Muscle layer of duodenum (tissue), 2 donors: Measurements from ENCODE around the gene TBCE.

Experiments used
- H3K27ac ChIP-seq: one replicate; pipeline ENCODE4 v1.7.0; 2013; ENCODE audit warnings: mild to moderate bottlenecking, low read length
- H3K27me3 ChIP-seq: one replicate; pipeline ENCODE4 v1.7.0; 2013; ENCODE audit warnings: low read depth, mild to moderate bottlenecking, control low read depth, low read length
- H3K36me3 ChIP-seq, 2 donors: one replicate each; pipeline ENCODE4 v1.7.0; 2013; ENCODE audit warnings: low read length in 2 of 2, control low read depth in 1 of 2, mild to moderate bottlenecking in 1 of 2; ENCODE audit not compliant: insufficient read depth in 2 of 2, control insufficient read depth in 1 of 2
- H3K4me1 ChIP-seq, 2 donors: one replicate each; pipeline ENCODE4 v1.7.0; 2013; ENCODE audit warnings: low read length in 2 of 2, mild to moderate bottlenecking in 2 of 2, control low read depth in 1 of 2, moderate library complexity in 1 of 2; ENCODE audit not compliant: insufficient read depth in 2 of 2, control insufficient read depth in 1 of 2
- H3K4me3 ChIP-seq, 2 donors: one replicate each; pipeline ENCODE4 v1.7.0; 2013; ENCODE audit warnings: low read length in 2 of 2, low read depth in 1 of 2, mild to moderate bottlenecking in 1 of 2
- H3K9me3 ChIP-seq, 2 donors: one replicate each; pipeline ENCODE4 v1.7.0; 2013; ENCODE audit warnings: low read length in 2 of 2, control low read depth in 1 of 2, mild to moderate bottlenecking in 1 of 2; ENCODE audit not compliant: control insufficient read depth in 1 of 2
- donor health status: healthy.

TBCE gene

GRCh38 chr1:235329139-235329902, 37.9 kb upstream of the TBCE start:
- Histone ChIP-seq H3K9me3 (no peaks in the 10 kb centered on the region), H3K27ac (peak overlapping the region; percentile 96), H3K4me1 (peaks cover 18 to 50% of the 10 kb centered on the region in 2 donors), H3K4me3 (peak overlapping the region; percentile 70 to 99), H3K27me3 (no peaks in the 10 kb centered on the region), H3K36me3 (peaks cover 0 to 9% of the 10 kb centered on the region in 2 donors)

- Histone ChIP-seq H3K9me3 (no peaks in the 10 kb centered on the region), H3K27me3 (no peaks in the 10 kb centered on the region), H3K4me1 (peaks cover 11 to 35% of the 10 kb centered on the region in 2 donors), H3K36me3 (peaks cover 2 to 9% of the 10 kb centered on the region in 2 donors), H3K4me3 (no peak overlapping the region), H3K27ac (no peak overlapping the region)
Measured at GRCh38 chr1:235330918-235331285, 36.3 kb upstream of the TBCE start.

- H3K36me3 ChIP-seq, result peaks cover 5 to 9% of the 10 kb centered on the region in 2 donors
- H3K9me3 ChIP-seq, result no peaks in the 10 kb centered on the region
- no peaks in the 10 kb centered on the region for H3K27me3 ChIP-seq
- H3K4me3 ChIP-seq, result no peak overlapping the region
- peaks cover 6 to 31% of the 10 kb centered on the region in 2 donors for H3K4me1 ChIP-seq
- no peak overlapping the region for H3K27ac ChIP-seq
Measured at GRCh38 chr1:235331401-235331800, 35.8 kb upstream of the TBCE start.

- H3K27ac ChIP-seq, result no peak overlapping the region
- peaks cover 4 to 10% of the 10 kb centered on the region in 2 donors for H3K4me1 ChIP-seq
- peaks cover 8 to 11% of the 10 kb centered on the region in 2 donors for H3K36me3 ChIP-seq
- no peaks in the 10 kb centered on the region for H3K9me3 ChIP-seq
- no peaks in the 10 kb centered on the region for H3K27me3 ChIP-seq
- no peak overlapping the region for H3K4me3 ChIP-seq
Measured at GRCh38 chr1:235336903-235337302, 30.3 kb upstream of the TBCE start.

- Histone ChIP-seq H3K9me3 (no peaks in the 10 kb centered on the region), H3K27me3 (no peaks in the 10 kb centered on the region), H3K4me1 (peaks cover 0 to 5% of the 10 kb centered on the region in 2 donors), H3K27ac (no peak overlapping the region), H3K36me3 (peaks cover 19 to 27% of the 10 kb centered on the region in 2 donors), H3K4me3 (no peak overlapping the region)
Measured at GRCh38 chr1:235339746-235340145, 27.5 kb upstream of the TBCE start.

- Histone ChIP-seq H3K27ac (no peak overlapping the region), H3K9me3 (no peaks in the 10 kb centered on the region), H3K36me3 (peaks cover 17 to 32% of the 10 kb centered on the region in 2 donors), H3K27me3 (no peaks in the 10 kb centered on the region), H3K4me3 (no peak overlapping the region), H3K4me1 (peaks cover 0 to 5% of the 10 kb centered on the region in 2 donors)
Measured at GRCh38 chr1:235341334-235341733, 25.9 kb upstream of the TBCE start.

GRCh38 chr1:235342039-235342438, 25.2 kb upstream of the TBCE start:
- Histone ChIP-seq H3K36me3 (peaks cover 17 to 32% of the 10 kb centered on the region in 2 donors), H3K4me1 (peaks cover 0 to 5% of the 10 kb centered on the region in 2 donors), H3K4me3 (no peak overlapping the region), H3K27me3 (no peaks in the 10 kb centered on the region), H3K27ac (no peak overlapping the region), H3K9me3 (no peaks in the 10 kb centered on the region)

GRCh38 chr1:235342471-235342870, 24.8 kb upstream of the TBCE start:
- Histone ChIP-seq H3K27ac (no peak overlapping the region), H3K36me3 (peaks cover 17 to 32% of the 10 kb centered on the region in 2 donors), H3K27me3 (no peaks in the 10 kb centered on the region), H3K4me3 (no peak overlapping the region), H3K4me1 (peaks cover 0 to 5% of the 10 kb centered on the region in 2 donors), H3K9me3 (no peaks in the 10 kb centered on the region)

GRCh38 chr1:235343726-235344125, 23.5 kb upstream of the TBCE start:
- Histone ChIP-seq H3K27ac (no peak overlapping the region), H3K9me3 (no peaks in the 10 kb centered on the region), H3K36me3 (peaks cover 17 to 27% of the 10 kb centered on the region in 2 donors), H3K4me3 (no peak overlapping the region), H3K4me1 (peaks cover 0 to 5% of the 10 kb centered on the region in 2 donors), H3K27me3 (no peaks in the 10 kb centered on the region)

GRCh38 chr1:235351441-235351840, 15.8 kb upstream of the TBCE start:
- Histone ChIP-seq H3K36me3 (no peaks in the 10 kb centered on the region), H3K4me1 (no peaks in the 10 kb centered on the region), H3K9me3 (no peaks in the 10 kb centered on the region), H3K4me3 (no peak overlapping the region), H3K27ac (no peak overlapping the region), H3K27me3 (no peaks in the 10 kb centered on the region)

GRCh38 chr1:235351898-235352297, 15.3 kb upstream of the TBCE start:
- Histone ChIP-seq H3K9me3 (no peaks in the 10 kb centered on the region), H3K36me3 (no peaks in the 10 kb centered on the region), H3K27me3 (no peaks in the 10 kb centered on the region), H3K4me1 (no peaks in the 10 kb centered on the region), H3K27ac (no peak overlapping the region), H3K4me3 (no peak overlapping the region)
